ENCODE results near the gene RAMACL.

Gene RAMACL

GRCh38 chr6:166569206-166569605 lies 17.3 kb downstream of the RAMACL start:
- Histone ChIP-seq H3K4me1 (peaks cover 0 to 9% (median 1%) of the 10 kb centered on the region in 4 donors), H3K36me3 (no peaks in the 10 kb centered on the region), H3K4me3 (no peak overlapping the region), H3K9me3 (no peaks in the 10 kb centered on the region), H3K27me3 (no peaks in the 10 kb centered on the region), H3K27ac (no peak overlapping the region)
- no peak for DNase-seq
- intact Hi-C loops (cut with DNase I; ENCODE audit: low total_unique reads), result no loop called here
- no peak for TF ChIP-seq CTCF (IDR thresholded peaks at IDR 0.05)

- DNase-seq, result no peak
Observed at GRCh38 chr6:166567813-166568212, 18.7 kb downstream of the RAMACL start.

GRCh38 chr6:166567107-166567506 lies 19.4 kb downstream of the RAMACL start:
- Histone ChIP-seq H3K4me3 (no peak overlapping the region), H3K36me3 (peaks cover 0 to 3% (median 0%) of the 10 kb centered on the region in 3 donors), H3K9me3 (no peaks in the 10 kb centered on the region), H3K27ac (no peak overlapping the region), H3K27me3 (no peaks in the 10 kb centered on the region), H3K4me1 (peaks cover 0 to 3% (median 0%) of the 10 kb centered on the region in 4 donors)
- no peak for TF ChIP-seq CTCF (IDR thresholded peaks at IDR 0.05)
- DNase-seq, result no peak
- intact Hi-C loops (cut with DNase I; ENCODE audit: low total_unique reads), result no loop called here

More at GRCh38 chr6:166567813-166568212, 18.7 kb downstream of the RAMACL start:
- peaks cover 0 to 7% (median 1%) of the 10 kb centered on the region in 4 donors for H3K4me1 ChIP-seq
- TF ChIP-seq CTCF (IDR thresholded peaks at IDR 0.05), result no peak
- no peaks in the 10 kb centered on the region for H3K9me3 ChIP-seq
- no peak overlapping the region for H3K4me3 ChIP-seq
- H3K36me3 ChIP-seq, result peaks cover 0 to 3% (median 0%) of the 10 kb centered on the region in 3 donors
- intact Hi-C loops (cut with DNase I; ENCODE audit: low total_unique reads), result no loop called here
- no peak overlapping the region for H3K27ac ChIP-seq
- H3K27me3 ChIP-seq, result no peaks in the 10 kb centered on the region

DNA sequence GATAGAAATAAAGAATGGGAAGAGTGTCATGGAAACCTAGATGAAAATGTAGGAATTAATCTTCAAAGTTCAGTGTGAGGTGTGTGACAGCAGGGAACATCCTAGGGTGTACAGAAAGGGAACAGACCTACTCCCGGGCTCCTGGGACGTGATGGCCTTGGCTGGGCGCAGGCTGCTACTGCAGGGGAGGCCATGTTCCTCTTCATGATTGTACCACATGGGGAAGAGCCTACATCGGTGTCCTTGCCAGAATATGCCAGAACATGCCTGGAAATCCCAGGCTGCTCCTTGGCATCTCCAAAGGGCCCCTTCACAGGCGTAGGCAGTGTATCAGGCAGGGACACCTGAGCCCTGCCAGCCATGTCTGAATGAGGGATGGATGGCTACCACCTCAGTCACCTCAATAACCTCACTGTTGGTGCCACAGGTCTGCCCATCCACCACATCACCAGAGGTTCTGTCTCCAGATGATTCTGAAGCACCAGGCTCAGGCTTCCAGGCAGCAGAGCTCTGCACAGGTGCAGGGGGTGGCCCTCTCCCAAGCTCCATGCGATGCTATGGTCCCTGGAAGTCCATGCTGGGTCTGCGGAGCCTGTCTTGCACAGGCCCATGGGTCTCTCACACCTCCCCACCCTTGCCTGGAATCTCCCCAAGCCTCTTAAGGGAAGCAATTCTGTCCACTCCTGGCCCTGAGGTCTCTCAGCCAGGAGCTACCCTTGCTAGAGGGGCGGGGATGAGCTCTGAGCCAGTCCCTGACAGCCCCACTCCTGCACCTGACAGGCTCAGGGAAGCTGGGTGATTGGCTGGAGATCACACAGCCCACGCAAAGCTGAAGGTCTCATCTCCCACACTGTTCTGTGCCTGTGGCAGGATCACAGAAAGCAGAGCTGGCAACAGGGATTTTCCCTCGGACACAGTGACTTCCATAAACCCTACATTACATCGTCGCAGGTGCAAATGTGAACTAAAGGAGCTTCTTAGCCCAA lies 20.2 kb downstream of the RAMACL start:
- no peak for DNase-seq
- H3K4me3 ChIP-seq, result no peak overlapping the region
- no peak for TF ChIP-seq CTCF (IDR thresholded peaks at IDR 0.05)
- H3K27me3 ChIP-seq, result no peaks in the 10 kb centered on the region
- peaks cover 0 to 3% (median 0%) of the 10 kb centered on the region in 3 donors for H3K36me3 ChIP-seq
- intact Hi-C loops (cut with DNase I; ENCODE audit: low total_unique reads), result no loop called here
- peaks cover 0 to 3% (median 0%) of the 10 kb centered on the region in 4 donors for H3K4me1 ChIP-seq
- no peaks in the 10 kb centered on the region for H3K9me3 ChIP-seq
- peak overlapping the region in 1 of 2 donors; percentile 1 for H3K27ac ChIP-seq

- H3K27ac ChIP-seq, result peak overlapping the region; percentile 1 to 15
Observed at GRCh38 chr6:166565084-166565967, 21.2 kb downstream of the RAMACL start.

More at GRCh38 chr6:166565084-166565967, 21.2 kb downstream of the RAMACL start:
- no peak for DNase-seq
- no peaks in the 10 kb centered on the region for H3K27me3 ChIP-seq
- peaks cover 0 to 2% (median 0%) of the 10 kb centered on the region in 3 donors for H3K9me3 ChIP-seq
- H3K36me3 ChIP-seq, result peaks cover 0 to 3% (median 0%) of the 10 kb centered on the region in 3 donors
- H3K4me3 ChIP-seq, result no peak overlapping the region
- TF ChIP-seq CTCF (IDR thresholded peaks at IDR 0.05), result no peak
- intact Hi-C loops (cut with DNase I; ENCODE audit: low total_unique reads), result no loop called here
- peaks cover 0 to 3% (median 0%) of the 10 kb centered on the region in 4 donors for H3K4me1 ChIP-seq

Data from tibial artery (tissue), 4 donors.